ENCODE data around the gene EHMT1.

DNA sequence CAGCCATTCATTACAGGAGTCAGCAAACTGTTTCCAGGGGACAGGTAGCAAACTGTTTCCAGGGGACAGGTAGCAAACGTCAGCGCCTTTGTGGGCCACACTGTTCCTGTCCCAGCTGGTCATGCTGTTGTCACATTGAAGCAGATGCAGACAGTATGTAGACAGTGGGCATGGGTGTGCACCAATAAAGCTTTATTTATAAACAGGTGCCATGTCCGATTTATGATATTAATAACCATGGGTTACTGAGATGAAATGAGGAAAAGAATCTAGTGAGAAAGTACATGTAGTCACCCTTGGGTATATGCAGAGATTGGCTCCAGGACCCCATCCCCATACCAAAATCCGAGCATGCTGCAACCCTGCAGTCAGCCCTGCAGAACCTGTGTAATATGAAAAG lies 122.5 kb downstream of the EHMT1 start:
- TF ChIP-seq, protein P1, sequence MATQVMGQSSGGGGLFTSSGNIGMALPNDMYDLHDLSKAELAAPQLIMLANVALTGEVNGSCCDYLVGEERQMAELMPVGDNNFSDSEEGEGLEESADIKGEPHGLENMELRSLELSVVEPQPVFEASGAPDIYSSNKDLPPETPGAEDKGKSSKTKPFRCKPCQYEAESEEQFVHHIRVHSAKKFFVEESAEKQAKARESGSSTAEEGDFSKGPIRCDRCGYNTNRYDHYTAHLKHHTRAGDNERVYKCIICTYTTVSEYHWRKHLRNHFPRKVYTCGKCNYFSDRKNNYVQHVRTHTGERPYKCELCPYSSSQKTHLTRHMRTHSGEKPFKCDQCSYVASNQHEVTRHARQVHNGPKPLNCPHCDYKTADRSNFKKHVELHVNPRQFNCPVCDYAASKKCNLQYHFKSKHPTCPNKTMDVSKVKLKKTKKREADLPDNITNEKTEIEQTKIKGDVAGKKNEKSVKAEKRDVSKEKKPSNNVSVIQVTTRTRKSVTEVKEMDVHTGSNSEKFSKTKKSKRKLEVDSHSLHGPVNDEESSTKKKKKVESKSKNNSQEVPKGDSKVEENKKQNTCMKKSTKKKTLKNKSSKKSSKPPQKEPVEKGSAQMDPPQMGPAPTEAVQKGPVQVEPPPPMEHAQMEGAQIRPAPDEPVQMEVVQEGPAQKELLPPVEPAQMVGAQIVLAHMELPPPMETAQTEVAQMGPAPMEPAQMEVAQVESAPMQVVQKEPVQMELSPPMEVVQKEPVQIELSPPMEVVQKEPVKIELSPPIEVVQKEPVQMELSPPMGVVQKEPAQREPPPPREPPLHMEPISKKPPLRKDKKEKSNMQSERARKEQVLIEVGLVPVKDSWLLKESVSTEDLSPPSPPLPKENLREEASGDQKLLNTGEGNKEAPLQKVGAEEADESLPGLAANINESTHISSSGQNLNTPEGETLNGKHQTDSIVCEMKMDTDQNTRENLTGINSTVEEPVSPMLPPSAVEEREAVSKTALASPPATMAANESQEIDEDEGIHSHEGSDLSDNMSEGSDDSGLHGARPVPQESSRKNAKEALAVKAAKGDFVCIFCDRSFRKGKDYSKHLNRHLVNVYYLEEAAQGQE (IDR thresholded peaks at IDR 0.05; ENCODE audit: low read depth): no peak
- no peak for TF ChIP-seq EGR1 (IDR thresholded peaks at IDR 0.05)
- TF ChIP-seq CEBPB (IDR thresholded peaks at IDR 0.05): no peak
- TF ChIP-seq EP300 (IDR thresholded peaks at IDR 0.05; ENCODE audit: borderline replicate concordance): no peak
- TF ChIP-seq RAD21 (IDR thresholded peaks at IDR 0.05; ENCODE audit: low read depth): no peak
- TF ChIP-seq, protein P2, sequence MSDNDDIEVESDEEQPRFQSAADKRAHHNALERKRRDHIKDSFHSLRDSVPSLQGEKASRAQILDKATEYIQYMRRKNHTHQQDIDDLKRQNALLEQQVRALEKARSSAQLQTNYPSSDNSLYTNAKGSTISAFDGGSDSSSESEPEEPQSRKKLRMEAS (IDR thresholded peaks at IDR 0.05): no peak
- TF ChIP-seq CREB1 (IDR thresholded peaks at IDR 0.05; ENCODE audit: low read depth): no peak
- no peak for TF ChIP-seq TAF1 (IDR thresholded peaks at IDR 0.05; ENCODE audit: low read depth)
- TF ChIP-seq YY1 (IDR thresholded peaks at IDR 0.05; ENCODE audit: low read depth): no peak
- TF ChIP-seq NFIC (IDR thresholded peaks at IDR 0.05): no peak
